Subcutaneous abdominal adipose tissue (tissue), 5 donors: ENCODE results near the gene SLIT3.
A peak's percentile ranks its signal among the peaks of the same experiment; 100 is the strongest.
"Not testable (repeated sequence)": the region's sequence is repeated elsewhere in the genome, so short reads cannot be mapped to it uniquely, and the experiment has no call there.

Experiments
- H3K27ac ChIP-seq: one replicate; pipeline ENCODE4 v1.7.0; 2013; ENCODE audit warnings: low read depth, mild to moderate bottlenecking, inconsistent platforms, low read length, moderate library complexity
- H3K27me3 ChIP-seq, 5 donors: one replicate each; pipeline ENCODE4 v1.7.0; 2013; ENCODE audit warnings: low read length in 5 of 5, inconsistent platforms in 1 of 5; ENCODE audit not compliant: control insufficient read depth in 5 of 5, insufficient read depth in 4 of 5
- H3K36me3 ChIP-seq, 5 donors: one replicate each; pipeline ENCODE4 v1.7.0; 2013; ENCODE audit warnings: low read length in 5 of 5; ENCODE audit not compliant: control insufficient read depth in 5 of 5, insufficient read depth in 5 of 5
- H3K4me1 ChIP-seq, 5 donors: one replicate each; pipeline ENCODE4 v1.7.0; 2013; ENCODE audit warnings: low read length in 5 of 5, mild to moderate bottlenecking in 3 of 5, moderate library complexity in 1 of 5; ENCODE audit not compliant: control insufficient read depth in 5 of 5, insufficient read depth in 5 of 5
- H3K4me3 ChIP-seq, 5 donors: one replicate each; pipeline ENCODE4 v1.7.0; 2013; ENCODE audit warnings: low read length in 5 of 5, low read depth in 1 of 5
- H3K9ac ChIP-seq, 5 donors: one replicate each; pipeline ENCODE4 v1.7.0; 2013; ENCODE audit warnings: low read length in 5 of 5, mild to moderate bottlenecking in 4 of 5, moderate library complexity in 3 of 5
- H3K9me3 ChIP-seq, 5 donors: one replicate each; pipeline ENCODE4 v1.7.0; 2013; ENCODE audit warnings: low read length in 5 of 5; ENCODE audit not compliant: control insufficient read depth in 5 of 5
- donor health status: healthy.
- donor health status: healthy.
- donor health status: healthy.
- donor health status: healthy.
- donor health status: healthy.

SLIT3 gene

DNA sequence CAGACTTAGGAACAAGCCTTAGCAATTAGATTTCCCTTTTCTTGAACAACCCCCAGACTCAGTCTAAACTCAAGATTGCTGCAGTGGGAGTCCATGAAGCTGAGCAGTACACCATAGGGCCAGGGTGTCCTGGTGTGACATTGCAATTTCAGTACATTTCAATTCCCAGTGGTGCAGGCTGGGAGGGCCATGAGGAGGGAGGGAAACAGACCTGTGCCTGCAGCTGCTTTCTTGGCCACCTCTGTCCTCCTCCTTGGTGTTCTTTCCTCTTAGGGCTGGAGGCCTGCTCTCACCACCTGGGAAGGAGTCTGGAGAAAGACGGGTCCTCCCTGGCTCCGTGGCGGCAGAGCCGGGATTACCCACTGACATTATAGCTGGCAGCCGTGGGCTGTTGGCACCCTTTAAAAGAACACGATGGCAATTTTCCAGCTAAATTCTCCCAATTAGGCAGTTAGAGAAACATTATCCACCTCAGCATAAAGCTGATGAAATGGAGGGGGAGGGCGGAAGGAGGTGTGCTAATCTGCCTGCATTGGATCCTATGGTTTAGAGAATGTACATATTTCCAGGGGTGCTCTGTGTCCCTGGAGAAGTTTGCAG, 186.4 kb downstream of the SLIT3 start:
- Histone ChIP-seq H3K27me3 (no peaks in the 10 kb centered on the region), H3K9ac (no peak overlapping the region), H3K27ac (no peak overlapping the region), H3K4me1 (peaks cover 0 to 12% (median 7%) of the 10 kb centered on the region in 5 donors), H3K4me3 (no peak overlapping the region), H3K36me3 (peaks cover 0 to 3% (median 0%) of the 10 kb centered on the region in 5 donors), H3K9me3 (no peaks in the 10 kb centered on the region)

DNA sequence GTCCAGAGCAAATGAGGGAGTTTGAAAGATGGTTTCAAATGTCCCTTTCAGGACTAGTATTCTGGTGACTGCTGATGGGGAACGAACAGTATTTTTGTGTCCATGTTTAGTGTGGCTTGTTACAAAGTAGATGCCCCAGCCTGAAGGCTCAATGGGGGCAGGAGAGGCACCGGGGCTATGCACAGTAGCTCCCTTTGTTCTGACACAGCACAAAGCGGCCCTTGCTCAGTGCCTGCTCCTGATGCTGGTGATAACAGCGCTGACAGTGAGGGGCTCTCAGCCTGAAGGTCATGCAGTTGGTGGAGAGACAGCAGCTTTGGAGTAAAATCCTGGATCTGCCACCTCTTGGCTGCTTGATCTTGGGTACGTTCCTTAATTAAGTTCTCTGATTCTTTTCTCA, 188.9 kb downstream of the SLIT3 start:
- Histone ChIP-seq H3K36me3 (peaks cover 0 to 3% (median 0%) of the 10 kb centered on the region in 5 donors), H3K27ac (no peak overlapping the region), H3K4me1 (peaks cover 0 to 11% (median 7%) of the 10 kb centered on the region in 5 donors)

DNA sequence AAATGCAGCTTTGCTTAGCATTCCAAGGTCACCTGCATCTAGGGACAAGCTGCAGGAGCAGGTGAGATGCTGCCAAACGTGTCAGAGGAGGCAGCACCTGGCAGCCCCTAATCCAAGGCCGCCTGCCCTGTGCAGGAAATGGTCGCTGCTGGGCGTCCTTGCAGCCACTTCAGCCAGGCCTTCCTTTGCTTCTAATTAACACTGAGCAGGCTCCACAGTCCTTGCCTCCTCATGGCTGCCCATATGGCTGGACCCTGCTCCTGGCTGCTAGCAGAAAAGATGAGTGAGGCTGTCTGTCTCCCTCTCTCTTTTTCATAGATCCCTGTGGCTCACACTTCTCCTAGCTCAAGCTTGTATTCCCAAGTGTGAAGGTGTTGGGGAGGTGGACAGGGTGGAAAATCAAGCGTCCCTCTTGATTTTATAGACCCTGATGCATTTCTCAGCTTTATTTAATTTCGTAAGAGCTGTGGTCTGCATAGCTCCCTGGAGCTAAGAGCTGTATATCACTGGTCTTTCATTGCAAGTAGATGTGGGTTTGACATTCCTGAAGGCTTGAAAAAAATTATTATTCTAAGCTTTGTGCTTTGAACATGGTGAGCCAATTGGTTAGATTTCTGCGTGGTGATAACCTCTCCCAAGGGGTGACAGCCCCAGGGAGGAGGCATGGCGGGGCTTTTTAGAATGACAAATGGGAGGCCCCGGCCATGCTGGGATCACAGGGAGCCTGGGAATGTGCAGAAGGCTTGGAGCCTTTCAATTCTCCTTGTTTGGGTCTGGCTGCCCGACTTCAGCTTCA, 193.8 kb downstream of the SLIT3 start:
- Histone ChIP-seq H3K36me3 (no peaks in the 10 kb centered on the region), H3K27ac (no peak overlapping the region), H3K4me3 (no peak overlapping the region), H3K27me3 (no peaks in the 10 kb centered on the region), H3K4me1 (no peaks in the 10 kb centered on the region), H3K9ac (no peak overlapping the region), H3K9me3 (peaks cover 0 to 4% (median 0%) of the 10 kb centered on the region in 5 donors)

More for the DNA sequence above, 188.9 kb downstream of the SLIT3 start:
- Histone ChIP-seq H3K4me3 (no peak overlapping the region), H3K27me3 (no peaks in the 10 kb centered on the region), H3K9me3 (peaks cover 0 to 4% (median 0%) of the 10 kb centered on the region in 5 donors), H3K9ac (no peak overlapping the region)

DNA sequence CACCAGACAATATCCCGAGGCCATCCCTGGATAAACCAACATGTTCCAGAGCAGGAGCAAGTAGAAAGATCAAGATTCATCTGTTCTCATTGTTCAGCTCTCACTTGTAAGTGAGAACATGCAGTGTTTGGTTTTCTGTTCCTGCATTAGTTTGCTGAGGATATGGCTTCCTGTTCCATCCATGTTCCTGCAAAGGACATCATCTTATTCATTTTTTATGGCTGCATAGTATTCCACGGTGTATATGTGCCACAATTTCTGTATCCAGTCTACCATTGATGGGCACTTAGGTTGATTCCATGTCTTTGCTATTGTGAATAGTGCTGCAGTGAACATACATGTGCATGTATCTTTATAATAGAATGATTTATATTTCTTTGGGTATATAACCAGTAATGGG, 195.4 kb downstream of the SLIT3 start:
- H3K4me1 ChIP-seq, H3K27me3 ChIP-seq, H3K9ac ChIP-seq, H3K9me3 ChIP-seq, H3K27ac ChIP-seq, H3K4me3 ChIP-seq, H3K36me3 ChIP-seq: not testable (repeated sequence)

DNA sequence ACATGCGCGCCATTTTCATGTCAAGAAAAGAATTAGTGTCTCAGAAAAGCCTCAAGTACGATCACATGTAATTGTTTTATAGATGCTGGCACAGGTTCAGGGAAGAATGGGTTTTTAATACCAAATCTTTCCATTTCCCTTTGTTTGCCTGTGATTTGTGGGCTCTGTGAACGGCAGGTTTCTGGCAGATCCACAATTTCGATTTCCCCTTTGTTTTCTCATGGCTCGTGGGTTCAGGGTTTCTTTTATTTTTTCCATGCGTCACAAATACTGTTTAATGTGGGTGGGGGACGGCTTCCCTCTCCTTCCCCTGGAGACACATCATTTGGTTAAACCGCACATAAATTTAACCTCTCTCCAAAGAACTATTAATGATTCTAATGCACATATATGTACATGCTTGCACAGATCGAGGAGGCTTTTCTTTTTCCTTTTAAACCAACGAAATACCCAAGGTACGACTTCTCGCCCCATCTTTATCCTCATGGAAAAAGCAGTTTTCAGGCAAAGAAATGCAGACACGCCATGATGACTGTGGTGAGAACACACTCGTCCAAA, 195.9 kb downstream of the SLIT3 start:
- Histone ChIP-seq H3K4me1 (peaks cover 3 to 12% (median 4%) of the 10 kb centered on the region in 5 donors), H3K27ac (no peak overlapping the region), H3K27me3 (no peaks in the 10 kb centered on the region), H3K9ac (no peak overlapping the region), H3K9me3 (peaks cover 0 to 4% (median 0%) of the 10 kb centered on the region in 5 donors), H3K36me3 (no peaks in the 10 kb centered on the region), H3K4me3 (no peak overlapping the region)

DNA sequence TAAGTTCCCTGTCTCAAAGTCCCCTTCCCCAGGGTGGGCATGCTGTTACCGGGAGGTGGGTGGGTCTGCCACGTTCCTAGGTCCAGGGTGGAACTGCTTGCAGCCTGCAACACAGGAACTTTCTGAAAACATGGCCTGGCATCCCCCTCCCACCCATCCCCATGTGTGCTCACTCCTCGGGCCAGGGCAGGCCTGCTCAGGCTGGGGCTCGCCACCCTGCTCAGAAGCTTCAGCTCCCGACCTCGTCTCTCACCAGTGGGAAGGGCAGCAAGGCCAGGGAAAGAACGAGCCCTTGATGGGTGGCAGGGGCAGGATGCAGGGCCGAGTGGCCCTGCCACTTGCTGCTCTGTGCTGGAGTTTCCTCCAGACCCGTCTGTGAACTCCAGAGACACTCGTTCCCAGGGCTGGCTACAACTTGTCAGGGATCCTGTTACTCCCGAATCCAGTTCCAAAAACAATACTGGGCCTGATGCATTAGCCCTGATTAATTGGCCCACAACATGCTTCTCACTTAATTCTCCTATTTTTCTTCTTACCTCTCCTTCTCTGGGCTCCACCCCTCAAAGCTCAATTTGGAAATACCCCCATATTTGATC, 197.3 kb downstream of the SLIT3 start:
- peaks cover 8 to 21% (median 9%) of the 10 kb centered on the region in 5 donors for H3K4me1 ChIP-seq
- no peaks in the 10 kb centered on the region for H3K36me3 ChIP-seq
- H3K9me3 ChIP-seq, result no peaks in the 10 kb centered on the region
- no peak overlapping the region for H3K27ac ChIP-seq
- H3K4me3 ChIP-seq, result no peak overlapping the region
- no peaks in the 10 kb centered on the region for H3K27me3 ChIP-seq
- H3K9ac ChIP-seq, result no peak overlapping the region

DNA sequence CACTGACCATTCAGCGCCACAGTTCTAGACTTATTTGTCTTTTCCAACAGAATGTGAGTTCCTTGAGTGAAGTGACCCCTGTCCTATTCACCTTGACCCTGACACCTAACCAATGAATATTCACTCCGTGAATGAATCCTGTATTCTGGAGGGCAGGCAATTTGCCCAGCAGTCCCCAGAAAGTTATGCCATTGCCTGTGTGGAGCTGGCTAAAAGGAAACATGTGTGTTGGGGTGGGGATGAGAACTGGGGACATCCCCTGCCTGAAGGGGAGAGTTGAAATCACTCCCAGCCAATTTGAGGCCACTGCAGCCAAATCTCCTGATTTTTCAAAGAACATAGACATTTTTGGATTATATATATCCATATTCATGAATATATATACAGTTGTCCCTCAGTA, 199.0 kb downstream of the SLIT3 start:
- peaks cover 8 to 32% (median 14%) of the 10 kb centered on the region in 5 donors for H3K4me1 ChIP-seq
- no peak overlapping the region for H3K27ac ChIP-seq
- H3K9ac ChIP-seq, result no peak overlapping the region

DNA sequence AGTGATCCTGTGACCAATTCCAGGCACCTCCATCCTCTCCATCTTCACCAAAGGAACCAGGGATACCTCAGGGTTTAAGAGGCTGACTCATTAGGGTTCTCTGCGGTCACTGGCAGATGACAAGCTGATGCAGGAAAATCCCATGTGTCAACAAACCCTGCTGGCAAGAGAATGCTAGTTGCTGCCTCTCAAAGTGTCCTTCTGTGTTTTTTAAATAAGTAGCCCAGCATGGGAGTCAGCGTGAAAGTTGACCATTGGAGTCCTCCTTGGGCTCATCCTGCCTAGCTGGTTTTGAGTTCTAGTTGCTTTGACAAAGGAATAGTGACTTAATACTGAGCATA, 200.2 kb downstream of the SLIT3 start:
- Histone ChIP-seq H3K9ac (no peak overlapping the region), H3K27ac (peak overlapping the region; percentile 5), H3K4me1 (peaks cover 8 to 32% (median 14%) of the 10 kb centered on the region in 5 donors), H3K4me3 (no peak overlapping the region), H3K27me3 (no peaks in the 10 kb centered on the region), H3K36me3 (no peaks in the 10 kb centered on the region), H3K9me3 (no peaks in the 10 kb centered on the region)

More for the DNA sequence above, 199.0 kb downstream of the SLIT3 start:
- H3K27me3 ChIP-seq, result no peaks in the 10 kb centered on the region
- H3K9me3 ChIP-seq, result no peaks in the 10 kb centered on the region
- no peaks in the 10 kb centered on the region for H3K36me3 ChIP-seq
- no peak overlapping the region for H3K4me3 ChIP-seq

DNA sequence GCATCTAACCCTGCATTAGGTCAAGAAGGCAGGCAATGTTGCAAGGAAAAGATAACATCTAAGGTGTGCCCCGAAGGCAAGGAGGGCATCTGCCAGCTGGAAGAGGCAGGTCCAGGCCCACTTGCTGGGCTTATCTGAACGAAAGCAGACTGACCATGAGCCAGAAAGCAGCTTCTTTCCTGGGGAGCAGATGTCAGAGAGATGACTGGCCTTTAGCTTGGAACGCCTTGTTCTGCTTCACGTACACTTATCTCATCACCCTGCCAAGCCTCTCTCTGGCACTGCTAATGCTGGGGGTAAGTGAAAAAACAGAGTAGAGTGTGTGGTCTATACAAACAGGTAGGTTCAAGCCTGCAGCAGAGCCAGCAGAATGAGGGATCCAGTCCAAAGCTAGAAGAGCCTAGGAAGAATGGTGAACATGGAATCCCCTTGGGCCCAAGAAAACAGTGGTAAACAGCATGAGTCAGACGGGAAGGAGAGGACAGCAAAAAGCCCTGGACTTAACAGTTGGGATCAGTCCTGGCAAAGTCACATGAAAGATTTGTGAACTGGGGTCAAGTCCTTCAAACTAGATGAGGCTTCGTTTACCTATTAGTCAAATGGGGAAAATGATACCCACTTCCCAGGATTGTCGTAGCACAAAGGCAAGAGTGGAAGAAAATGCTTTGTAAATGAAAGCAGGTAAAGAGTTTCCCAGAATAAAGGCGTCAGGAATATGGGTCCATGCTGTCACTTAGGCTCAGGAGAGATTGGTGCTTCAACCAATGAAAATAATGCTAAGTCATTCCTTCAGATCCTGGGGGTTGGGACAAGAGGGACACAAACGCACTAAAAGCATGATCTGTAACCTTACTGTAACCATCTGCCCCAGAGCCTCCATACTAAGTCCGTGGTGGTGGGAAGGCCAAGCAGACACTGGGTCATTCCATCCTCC, 200.9 kb downstream of the SLIT3 start:
- H3K4me3 ChIP-seq, result no peak overlapping the region
- H3K4me1 ChIP-seq, result peaks cover 8 to 32% (median 15%) of the 10 kb centered on the region in 5 donors
- H3K9me3 ChIP-seq, result no peaks in the 10 kb centered on the region
- H3K36me3 ChIP-seq, result no peaks in the 10 kb centered on the region
- no peaks in the 10 kb centered on the region for H3K27me3 ChIP-seq
- H3K27ac ChIP-seq, result peak overlapping the region; percentile 5
- H3K9ac ChIP-seq, result no peak overlapping the region
